GM21515 (cell line): Measurements from ENCODE around the gene CASP2.
"Not testable (repeated sequence)": the region's sequence is repeated elsewhere in the genome, so short reads cannot be mapped to it uniquely, and the experiment has no call there.

Experiments used
- ATAC-seq: cut with Tn5 transposase; IDR thresholded peaks from one replicate; pipeline ENCODE4 v1.9.1; 2021; ENCODE audit not compliant: unreplicated experiment

Gene CASP2

DNA sequence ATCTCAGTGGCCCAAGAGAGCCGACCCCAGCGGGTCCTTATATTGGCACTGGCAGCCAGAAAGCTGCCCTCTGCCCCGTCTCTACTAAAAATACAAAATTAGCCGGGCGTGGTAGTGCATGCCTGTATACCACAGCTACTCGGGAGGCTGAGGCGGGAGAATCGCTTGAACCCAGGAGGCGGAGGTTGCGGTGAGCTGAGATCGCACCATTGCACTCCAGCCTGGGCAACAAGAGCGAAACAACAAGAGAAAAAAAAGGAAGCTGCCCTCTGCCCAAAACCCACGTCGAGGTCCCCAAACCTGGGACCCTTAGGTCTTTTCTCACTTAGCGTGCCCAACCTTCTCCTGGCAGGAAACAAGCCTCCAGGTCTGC, 24.0 kb upstream of the CASP2 start:
- ATAC-seq: not testable (repeated sequence)

DNA sequence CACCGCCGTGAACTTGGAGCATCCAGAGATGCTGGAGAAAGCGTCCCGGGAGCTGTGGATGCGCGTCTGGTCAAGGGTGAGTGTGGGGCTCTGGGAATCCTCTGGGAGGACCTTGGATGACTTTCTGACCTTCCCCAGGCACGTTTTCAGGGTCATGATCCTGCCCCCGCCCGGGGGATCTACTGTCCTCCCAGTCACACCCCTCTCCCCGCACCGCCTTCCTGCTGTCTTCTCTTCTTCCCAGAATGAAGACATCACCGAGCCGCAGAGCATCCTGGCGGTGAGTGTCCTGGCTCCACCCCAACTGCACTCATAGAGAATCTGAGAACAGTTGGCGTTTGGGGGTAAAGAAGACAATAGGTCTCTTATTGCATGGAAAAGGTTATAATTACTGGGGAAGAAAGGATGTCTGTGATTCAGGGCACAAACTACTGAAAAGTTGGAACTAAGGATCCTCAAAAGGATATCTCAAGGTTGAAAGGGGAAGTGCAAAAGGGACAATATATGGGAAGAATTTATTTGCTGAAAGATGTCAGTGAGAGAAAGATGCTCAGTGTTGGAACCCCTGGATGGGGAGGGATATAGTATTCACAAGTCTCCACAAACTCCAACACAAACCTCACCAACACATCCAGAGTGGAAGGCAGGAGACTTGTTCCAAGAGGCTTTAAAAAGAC, 23.0 kb upstream of the CASP2 start:
- ATAC-seq: no peak

DNA sequence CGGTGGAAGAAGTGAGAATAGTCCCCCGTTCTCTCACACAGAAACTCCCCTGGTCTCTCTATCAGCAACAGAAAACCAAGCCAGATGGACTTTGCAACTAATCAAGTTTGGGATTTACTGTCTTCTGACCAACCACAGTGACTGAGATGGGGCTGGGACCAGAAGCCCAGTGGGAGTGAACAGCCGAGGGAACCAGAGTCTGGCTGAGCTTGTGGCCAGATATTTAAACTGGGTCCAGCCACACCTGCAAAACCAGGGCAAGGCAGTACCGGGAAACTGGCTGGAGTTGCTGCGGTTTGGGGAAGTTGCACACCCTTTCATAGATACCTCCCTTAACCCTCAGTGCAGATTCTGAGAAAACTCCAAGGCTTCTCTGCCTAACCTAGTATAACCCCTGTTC, 18.9 kb upstream of the CASP2 start:
- ATAC-seq: no peak

DNA sequence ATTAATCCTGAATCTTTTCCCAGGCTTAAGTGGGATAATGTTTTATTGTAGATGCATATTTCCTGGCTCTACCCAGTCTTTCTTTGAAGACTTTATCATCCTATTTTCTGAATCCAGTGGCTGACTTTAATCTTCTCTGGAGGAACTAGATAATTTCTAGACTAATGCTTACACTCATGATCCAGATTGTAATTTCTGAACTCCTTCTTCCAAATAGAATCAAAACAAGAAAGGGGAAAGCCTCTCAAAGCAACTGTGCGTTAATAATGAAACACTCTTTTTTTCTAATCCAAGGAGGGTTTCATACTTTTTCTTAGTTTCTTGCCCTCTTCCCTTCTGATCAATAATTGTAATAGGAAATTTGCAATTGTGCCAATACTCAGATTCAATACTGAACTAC, 16.9 kb upstream of the CASP2 start:
- ATAC-seq: no peak

DNA sequence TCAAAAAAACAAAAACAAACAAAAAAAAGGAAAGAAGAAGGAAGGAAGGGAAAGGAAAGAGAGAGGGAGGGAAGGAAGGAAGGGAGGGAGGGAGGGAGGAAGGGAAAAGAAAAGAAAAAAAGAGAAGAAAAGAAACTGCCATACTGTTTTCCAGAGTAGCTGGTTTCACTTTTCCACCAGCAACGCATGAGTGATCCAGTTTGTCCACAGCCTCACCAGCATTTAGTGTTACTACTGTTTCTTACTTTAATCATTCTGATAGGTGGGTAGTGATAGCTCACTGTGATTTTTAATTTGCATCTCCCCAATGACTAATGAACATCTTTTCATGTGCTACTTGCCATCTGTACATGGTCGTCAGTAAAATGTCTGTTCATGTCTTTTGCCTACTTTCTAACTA, 15.3 kb upstream of the CASP2 start:
- ATAC-seq: no peak

DNA sequence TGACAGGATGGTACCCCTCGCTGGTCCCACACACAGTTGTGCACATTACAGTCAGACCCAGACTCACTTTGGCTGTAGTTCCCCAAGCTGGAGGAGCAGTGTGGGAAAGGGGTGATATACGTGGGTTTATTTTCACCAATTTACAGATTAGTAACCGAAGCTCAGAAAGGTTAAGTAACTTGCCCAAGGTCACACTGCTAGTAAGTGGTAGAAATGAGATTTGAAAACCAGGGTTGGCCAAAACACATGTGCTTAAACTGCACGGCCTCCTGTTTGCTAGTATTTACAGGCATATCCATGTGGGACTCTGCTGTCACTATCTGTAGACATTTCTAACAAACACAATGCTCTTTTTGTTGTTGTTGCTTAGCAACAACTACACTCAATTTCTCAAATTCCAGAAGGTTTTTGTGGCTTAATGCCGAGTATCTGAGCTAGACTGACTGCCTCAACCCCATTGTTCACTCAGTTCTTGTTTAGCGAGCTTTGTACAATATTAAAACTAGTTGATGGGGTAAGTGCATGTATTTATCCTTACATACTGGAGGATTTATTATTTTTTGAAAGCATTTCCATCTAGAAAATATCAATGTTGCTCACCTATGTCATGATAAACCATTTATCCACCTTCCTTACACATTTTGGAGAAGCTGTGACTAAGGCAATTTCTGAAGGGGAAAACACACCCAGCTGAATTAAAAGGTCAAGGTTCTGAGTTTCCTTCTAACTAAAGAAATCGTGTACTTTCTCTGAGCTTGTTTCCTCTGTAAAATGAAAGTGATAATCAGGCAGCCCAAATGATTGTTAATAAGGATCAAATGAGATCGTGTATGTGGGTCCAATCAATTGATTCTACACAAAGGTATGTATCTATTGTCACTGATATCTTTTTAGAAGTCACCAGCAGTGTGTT, 8.7 kb upstream of the CASP2 start:
- no peak for ATAC-seq

DNA sequence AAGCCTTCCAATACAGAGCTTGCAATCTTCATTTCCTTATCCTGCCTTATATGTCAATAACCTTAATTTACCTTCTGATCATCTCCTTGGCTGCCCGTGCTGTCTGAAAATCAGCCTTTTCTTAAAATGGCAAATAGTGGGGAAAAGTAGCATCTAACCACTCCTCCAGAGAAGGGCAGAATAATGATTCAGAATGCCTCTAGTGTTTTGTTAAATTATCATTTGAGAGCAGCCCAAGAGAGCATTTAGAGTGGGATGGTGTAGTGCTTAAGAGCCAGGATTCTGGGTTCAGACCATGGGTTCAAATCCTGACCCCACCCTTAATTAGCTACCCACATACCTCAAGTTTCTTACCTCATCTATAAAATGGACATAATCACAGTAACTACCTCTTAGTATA, 8.0 kb upstream of the CASP2 start:
- ATAC-seq: no peak

DNA sequence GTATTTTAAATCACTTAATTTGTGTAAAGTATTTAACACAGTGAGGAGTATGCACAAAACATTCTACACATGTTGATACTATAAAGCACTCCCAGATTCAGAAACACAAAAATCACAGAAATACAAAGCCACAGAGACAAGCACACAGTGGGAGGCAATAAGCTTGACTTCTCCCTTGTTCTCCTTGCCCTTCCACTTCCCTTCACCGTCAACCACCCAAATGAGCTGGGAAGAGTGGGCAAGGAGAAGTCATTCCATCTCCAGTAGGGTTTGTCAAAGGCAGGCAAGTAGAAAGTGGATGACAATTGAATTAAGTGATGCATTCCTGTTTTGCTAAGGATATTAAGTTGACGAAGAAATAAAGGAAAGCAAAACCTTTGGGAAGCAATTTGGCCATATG, 7.6 kb upstream of the CASP2 start:
- ATAC-seq: no peak

DNA sequence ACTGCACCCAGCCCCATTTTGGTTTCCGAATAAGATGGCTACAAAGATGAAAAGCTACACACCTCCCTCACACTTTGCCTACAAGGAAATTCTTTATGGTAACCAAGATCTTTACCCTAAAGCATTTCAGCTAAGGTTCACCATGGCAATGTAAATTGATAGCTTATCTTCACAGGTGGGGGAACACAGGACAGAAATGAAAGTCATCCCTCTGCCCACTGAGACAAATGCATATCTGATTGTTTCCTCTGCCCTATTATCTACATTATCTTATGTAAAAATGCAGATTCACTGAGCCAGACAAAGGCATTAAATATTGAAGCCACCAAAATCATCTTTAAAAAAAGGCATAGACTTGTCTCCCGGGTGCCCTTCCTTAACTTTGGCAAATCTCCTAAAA, 6.6 kb upstream of the CASP2 start:
- ATAC-seq: no peak

DNA sequence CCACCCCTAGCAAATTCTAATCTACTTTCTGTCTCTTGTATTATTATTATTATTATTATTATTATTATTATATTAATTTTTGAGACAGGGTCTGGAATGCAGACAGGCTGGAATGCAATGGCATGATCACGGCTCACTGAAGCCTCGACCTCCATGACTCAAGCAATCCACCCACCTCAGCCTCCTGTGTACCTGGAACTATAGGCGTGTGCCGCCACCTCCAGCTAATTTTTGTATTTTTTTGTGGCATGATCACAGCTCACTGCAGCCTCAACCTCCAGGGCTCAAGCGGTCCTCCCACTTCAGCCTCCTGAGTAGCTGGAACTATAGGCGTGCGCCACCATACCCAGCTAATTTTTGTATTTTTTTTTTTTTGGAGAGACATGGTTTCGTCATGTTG, 6.0 kb upstream of the CASP2 start:
- no peak for ATAC-seq

DNA sequence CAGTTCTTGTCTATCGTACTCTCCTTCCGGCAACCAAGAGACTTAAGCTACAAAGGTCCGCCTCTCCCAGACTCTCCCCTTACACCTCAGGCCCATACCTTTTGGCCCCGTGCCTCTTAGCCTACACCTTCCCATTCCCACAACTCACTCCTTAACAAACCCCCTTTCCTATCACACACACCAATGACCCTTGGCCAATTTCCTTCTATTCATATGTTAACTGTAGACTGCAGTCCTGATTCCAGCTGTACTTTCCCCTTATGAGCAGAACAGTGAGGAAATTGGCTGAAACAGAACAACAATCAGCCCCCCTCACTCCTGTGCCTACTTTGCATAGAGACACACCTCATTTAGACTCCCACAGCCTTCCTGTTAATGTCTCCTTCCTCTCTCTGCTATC, 4.8 kb upstream of the CASP2 start:
- no peak for ATAC-seq

DNA sequence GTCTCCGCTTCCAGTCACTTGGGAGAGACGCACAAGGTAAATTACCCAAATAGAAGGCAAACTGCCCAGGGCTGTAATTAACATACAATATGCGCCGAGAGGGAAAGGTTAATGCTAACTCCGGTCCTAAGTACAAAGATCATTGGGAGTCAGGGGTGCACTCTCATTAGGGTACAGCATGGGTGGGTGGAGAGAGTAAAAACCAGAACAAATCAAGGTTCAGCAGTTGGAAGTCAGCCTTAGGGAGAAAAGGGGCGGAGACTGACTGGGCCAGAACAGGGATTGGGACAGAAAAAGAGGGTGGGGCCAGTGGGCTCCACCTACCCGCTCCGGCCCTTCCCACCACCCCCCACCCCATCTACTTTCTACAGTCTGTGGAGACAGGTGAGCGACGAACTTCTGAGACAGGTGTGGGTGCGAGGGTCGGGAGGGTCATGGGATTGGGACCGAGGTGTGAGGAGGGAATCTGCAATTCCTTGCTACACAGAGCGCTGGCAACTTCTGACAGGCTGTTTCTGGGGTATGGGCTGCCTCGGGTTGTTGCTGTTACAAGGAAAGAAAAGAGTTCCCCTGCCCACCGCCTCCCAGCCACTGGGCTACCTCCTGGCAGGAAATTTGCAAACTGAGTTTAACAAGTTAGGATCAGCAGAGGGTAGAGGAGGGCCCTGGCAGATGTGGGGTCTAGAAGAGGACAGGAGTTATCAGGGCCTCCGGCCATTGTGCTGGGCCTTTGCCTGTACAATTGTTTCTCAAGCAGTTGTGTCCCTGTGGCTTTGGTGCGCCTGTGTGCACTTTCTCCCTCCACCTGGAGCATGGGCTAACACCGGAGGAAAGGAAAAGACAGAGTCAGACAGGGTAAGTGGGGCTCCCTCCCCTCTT, 3.3 kb upstream of the CASP2 start, which contains the start of gene TMEM139:
Gene TMEM139, plus strand, starts transcription at position 368 of the 879 bp plus-strand sequence. CDS start 1,000 bp downstream, outside the sequence.
- ATAC-seq: no peak

DNA sequence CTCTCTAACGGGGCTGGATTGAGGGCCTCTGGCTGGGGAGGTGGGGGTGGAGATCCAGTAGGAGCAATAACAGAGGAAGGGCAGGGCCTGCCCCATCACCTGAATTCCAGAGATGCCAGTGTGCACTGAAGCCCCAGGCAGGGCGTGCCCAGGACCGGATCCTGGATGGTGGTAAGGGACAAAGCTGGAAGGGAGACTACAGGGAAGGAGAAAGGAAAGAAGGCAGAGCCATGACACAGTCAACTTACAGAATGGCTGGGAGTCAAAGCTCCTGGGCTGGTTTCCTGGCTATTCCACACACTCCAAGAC, 2.7 kb upstream of the CASP2 start:
- no peak for ATAC-seq

DNA sequence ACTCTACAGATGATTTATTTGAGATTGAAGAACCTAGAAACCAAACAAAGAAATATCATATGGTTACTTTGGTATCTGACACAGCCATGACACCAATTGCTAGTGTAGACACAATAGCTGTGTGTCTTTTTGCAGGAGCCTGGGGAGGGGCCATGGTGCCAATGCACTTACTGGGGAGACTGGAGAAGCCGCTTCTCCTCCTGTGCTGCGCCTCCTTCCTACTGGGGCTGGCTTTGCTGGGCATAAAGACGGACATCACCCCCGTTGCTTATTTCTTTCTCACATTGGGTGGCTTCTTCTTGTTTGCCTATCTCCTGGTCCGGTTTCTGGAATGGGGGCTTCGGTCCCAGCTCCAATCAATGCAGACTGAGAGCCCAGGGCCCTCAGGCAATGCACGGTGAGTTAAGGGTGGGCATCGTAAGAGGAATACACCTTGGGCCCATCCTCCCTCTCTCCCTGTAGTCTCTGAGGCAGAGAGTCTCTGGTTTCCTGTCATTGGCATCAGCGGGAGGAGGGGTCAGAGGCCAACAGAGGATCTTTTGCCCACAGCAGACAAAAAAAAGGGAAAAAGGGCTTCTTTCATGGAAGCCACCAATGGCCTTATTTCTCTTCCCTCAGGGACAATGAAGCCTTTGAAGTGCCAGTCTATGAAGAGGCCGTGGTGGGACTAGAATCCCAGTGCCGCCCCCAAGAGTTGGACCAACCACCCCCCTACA, 2.2 kb upstream of the CASP2 start:
- ATAC-seq: no peak

DNA sequence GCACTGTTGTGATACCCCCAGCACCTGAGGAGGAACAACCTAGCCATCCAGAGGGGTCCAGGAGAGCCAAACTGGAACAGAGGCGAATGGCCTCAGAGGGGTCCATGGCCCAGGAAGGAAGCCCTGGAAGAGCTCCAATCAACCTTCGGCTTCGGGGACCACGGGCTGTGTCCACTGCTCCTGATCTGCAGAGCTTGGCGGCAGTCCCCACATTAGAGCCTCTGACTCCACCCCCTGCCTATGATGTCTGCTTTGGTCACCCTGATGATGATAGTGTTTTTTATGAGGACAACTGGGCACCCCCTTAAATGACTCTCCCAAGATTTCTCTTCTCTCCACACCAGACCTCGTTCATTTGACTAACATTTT, 1.6 kb upstream of the CASP2 start:
- ATAC-seq: no peak

DNA sequence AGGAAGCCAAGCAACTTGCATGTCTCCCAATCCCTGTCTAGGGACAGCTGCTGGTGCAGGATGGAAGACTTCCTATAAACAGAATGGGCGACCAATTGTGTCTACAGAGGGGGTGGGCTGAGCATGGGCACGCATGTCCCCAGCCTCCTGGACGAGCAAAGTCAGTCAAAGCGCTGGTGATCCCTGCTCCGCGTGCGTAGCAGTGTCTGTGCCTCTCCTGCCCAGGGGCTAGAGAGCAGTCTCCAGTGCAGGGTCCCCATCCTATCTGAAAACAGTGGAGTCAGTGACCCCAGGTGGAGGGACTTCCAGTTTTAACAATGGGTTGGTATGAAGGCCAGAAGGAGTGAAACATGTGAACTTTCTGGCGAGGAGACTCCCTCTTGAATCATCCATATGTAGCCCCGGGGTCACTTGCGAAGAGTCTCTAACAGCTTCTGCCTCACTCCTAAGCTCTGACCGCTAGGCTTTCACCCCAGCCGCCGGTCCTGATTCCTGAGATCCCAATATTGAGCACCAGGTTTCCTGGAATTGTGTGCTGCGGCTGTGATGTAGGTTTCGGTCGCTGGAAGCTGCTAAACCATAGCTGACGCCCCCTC, 714 bp upstream of the CASP2 start:
- no peak for ATAC-seq

DNA sequence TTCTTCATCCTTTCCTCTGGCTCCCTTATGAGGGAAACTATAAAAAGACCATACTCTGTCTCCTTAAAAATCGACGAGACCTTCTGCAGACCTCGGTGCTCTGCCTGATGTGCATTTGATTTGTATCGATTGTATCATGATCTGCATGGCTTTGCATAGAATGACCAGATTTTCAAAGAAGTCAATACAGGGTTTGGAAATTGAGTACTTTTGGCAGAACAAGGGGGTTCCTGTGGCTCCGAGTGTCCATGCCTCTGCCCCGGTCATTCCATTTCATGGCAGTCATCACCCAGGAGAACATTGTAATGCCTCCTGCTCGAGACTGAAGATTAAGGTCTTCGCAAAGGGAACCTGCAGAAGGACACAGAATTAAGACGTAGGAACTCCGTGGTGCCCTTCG, 685 bp downstream of the CASP2 start:
- ATAC-seq: peak; percentile 2

DNA sequence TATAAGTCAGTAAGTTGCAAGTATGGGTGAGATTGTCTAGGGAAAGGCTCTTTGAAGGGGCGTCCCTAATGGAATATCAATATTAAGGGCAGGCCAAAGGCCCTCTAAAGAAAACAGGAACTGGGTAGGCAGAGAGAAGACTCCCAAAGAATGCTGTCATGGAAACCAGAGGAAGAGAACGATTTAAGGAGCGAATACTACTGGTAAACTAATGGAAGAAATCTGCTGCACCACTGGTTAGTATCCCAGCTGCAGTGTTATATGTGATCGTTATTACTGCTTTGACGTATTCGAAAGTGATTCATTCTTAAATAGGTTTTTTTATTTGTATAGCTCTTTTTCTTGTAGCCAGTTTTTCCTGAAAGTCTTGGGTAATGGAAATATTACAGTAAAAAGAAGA, 1.3 kb downstream of the CASP2 start:
- no peak for ATAC-seq

DNA sequence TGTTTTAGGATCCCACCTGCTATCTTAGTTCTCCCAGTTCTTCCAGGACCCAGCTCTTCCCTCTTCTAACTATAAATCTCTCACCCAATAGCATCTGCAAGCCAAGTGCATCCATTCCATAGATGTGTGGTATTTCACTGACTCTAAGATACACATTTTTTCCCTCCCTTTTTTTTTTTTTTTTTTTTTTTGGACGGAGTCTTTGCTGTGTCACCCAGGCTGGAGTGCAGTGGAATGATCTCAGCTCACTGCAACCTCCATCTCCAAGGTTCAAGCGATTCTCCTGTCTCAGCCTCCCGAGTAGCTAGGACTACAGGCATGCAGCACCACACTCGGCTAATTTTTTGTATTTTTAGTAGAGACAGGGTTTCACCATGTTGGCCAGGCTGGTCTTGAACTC, 1.7 kb downstream of the CASP2 start:
- ATAC-seq: not testable (repeated sequence)

DNA sequence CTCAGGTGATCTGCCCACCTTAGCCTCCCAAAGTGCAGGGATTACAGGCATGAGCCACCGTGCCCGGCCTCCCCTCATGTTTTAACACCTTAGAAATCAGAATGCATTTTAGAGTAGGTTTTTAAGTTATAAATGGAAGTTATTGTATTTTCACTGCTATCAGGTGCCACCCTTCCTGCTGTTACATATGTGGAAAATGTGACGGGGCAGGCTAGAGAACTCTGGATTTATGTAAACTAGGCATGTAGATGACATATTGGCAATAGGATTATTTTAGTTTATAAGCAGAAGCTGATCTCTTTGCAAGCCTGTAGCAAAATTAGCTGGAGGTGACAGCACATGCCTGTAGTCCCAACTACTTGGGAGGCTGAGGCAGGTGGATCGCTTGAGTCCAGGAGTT, 2.1 kb downstream of the CASP2 start:
- ATAC-seq: no peak

DNA sequence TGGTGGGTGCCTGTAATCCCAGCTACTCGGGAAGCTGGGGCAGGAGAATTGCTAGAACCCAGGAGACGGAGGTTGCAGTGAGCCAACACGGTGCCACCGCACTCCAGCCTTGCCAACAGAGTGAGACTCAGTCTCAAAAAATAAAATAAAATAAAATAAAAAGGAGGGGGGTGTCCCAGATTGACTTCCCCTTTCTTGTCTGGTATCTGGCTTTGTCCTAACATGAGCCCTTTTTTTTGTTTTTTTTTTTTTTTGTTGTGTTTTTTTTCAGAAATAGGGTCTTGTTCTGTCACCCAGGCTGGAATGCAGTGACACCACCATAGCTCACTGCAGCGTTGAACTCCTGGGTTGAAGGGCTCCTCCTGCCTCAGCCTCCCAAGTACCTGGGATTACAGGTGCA, 4.7 kb downstream of the CASP2 start:
- ATAC-seq: no peak
